ENCODE data around the gene ZBTB16.
A peak's percentile ranks its signal among the peaks of the same experiment; 100 is the strongest.

ZBTB16 gene

GRCh38 chr11:114193730-114194679, 134.5 kb downstream of the ZBTB16 start:
- H3K27ac ChIP-seq (ENCODE audit: extremely low read depth, low read depth, low read length) = no peak overlapping the region
- H3K4me3 ChIP-seq (ENCODE audit: low read depth, low read length) = no peak overlapping the region
- H3K4me1 ChIP-seq (ENCODE audit: control insufficient read depth, insufficient read depth, low read length) = peaks cover 8% of the 10 kb centered on the region
- TF ChIP-seq ZNF600 (tag by site-specific recombination; IDR thresholded peaks at IDR 0.05) (no peak), ZNF785 (tag by site-specific recombination; IDR thresholded peaks at IDR 0.05) (no peak), ZNF266 (tag by site-specific recombination; IDR thresholded peaks at IDR 0.05; ENCODE audit: low read depth) (no peak), ZNF658 (tag by site-specific recombination; IDR thresholded peaks at IDR 0.05) (no peak), ZNF555 (tag by site-specific recombination; conservative IDR thresholded peaks at IDR 0.05) (no peak), ZNF404 (tag by site-specific recombination; IDR thresholded peaks at IDR 0.05) (no peak), TSHZ1 (tag by site-specific recombination; IDR thresholded peaks at IDR 0.05; ENCODE audit: borderline replicate concordance) (no peak), ZNF48 (tag by site-specific recombination; IDR thresholded peaks at IDR 0.05) (no peak), ATF2 (tag by site-specific recombination; IDR thresholded peaks at IDR 0.05; ENCODE audit: low read depth) (no peak), PRDM6 (tag by site-specific recombination; IDR thresholded peaks at IDR 0.05) (peak; percentile 17; the same call in 1 of the 2 replicates), GLI4 (tag by site-specific recombination; IDR thresholded peaks at IDR 0.05) (no peak), PATZ1 (tag by site-specific recombination; IDR thresholded peaks at IDR 0.05) (no peak), ZNF692 (tag by site-specific recombination; IDR thresholded peaks at IDR 0.05) (0 out of 2 replicates have a peak, but pooled peaks have one; percentile 22), ZNF449 (tag by site-specific recombination; IDR thresholded peaks at IDR 0.05) (peak; percentile 96), MYNN (tag by site-specific recombination; IDR thresholded peaks at IDR 0.05; ENCODE audit: borderline replicate concordance) (no peak), ZNF354C (tag by site-specific recombination; IDR thresholded peaks at IDR 0.05; ENCODE audit: borderline replicate concordance, low read depth) (no peak), SETDB1 (IDR thresholded peaks at IDR 0.05; ENCODE audit: insufficient read length, low read length) (no peak)
- ChIA-PET POLR2A (no interaction called here), CTCF (interaction anchor here (0.6 to 6.4 kb wide), 11 partner anchors 12 to 298 kb away, joined by 3 to 51 read pairs (median 4); no protein-coding TSS in a partner anchor)
- H3K9me3 ChIP-seq (ENCODE audit: control insufficient read depth, insufficient read depth, low read depth, low read length) = no peaks in the 10 kb centered on the region
- no peaks in the 10 kb centered on the region for H3K36me3 ChIP-seq (ENCODE audit: control insufficient read depth in 2 of 2, insufficient read depth in 1 of 2, low read length in 2 of 2)

All from HEK293 (cell line).